GM12891 (cell line): ENCODE measurements around the gene DEPDC5.
"Not testable (repeated sequence)": the region's sequence is repeated elsewhere in the genome, so short reads cannot be mapped to it uniquely, and the experiment has no call there.

ENCODE experiments used
- POLR2A ChIP-seq: IDR thresholded peaks from 2 replicates; pipeline ENCODE4 v1.6.1; 2011; ENCODE audit warnings: low read depth, low read length, control low read depth
- POLR2AphosphoS5 ChIP-seq: IDR thresholded peaks from 2 replicates; pipeline ENCODE4 v1.6.1; 2011; ENCODE audit warnings: low read depth, low read length, control low read depth
- SPI1 ChIP-seq: IDR thresholded peaks from 2 replicates; pipeline ENCODE4 v1.6.1; 2011; ENCODE audit warnings: low read depth, low read length, control low read depth
- TAF1 ChIP-seq: IDR thresholded peaks from 2 replicates; pipeline ENCODE4 v1.6.1; 2011; ENCODE audit warnings: low read depth, low read length, control low read depth

- TF ChIP-seq TAF1, POLR2A, POLR2AphosphoS5, SPI1: not testable (repeated sequence)
These were observed 60.1 kb downstream of the DEPDC5 start for GRCh38 chr22:31813898-31814297.
